Pancreas (tissue), 10 donors: ENCODE measurements around the gene NHSL1. TPM values are rescaled to one million over a fixed set of nuclear protein-coding genes. Genes with fewer than 3 reads are reported as not detected.

ENCODE experiments used
- ATAC-seq, 4 donors: fragments of 200-7000 bp; cut with Tn5 transposase; one replicate each; pipeline versions ENCODE4 v1.8.0 to v1.9.1; 2020; ENCODE audit warnings: mild to moderate bottlenecking in 4 of 4, moderate library complexity in 4 of 4
- DNase-seq, 6 donors: peaks; one replicate each; pipeline ENCODE4 v3.0.0-alpha.2; 2020
- FAIRE-seq: peaks from 2 replicates; lab custom pipeline; 2012; peaks lifted over from hg19 to GRCh38; lab: Jason Lieb, UNC
- H3K27ac ChIP-seq, 4 donors: fragments of 200-600 bp; sonication (generic); 1 replicate in 3 of 4; 2 replicates in 1 of 4; pipeline versions ENCODE4 v1.5.0 to v1.8.0; 2020
- H3K27me3 ChIP-seq, 4 donors: fragments of 200-600 bp; one replicate each; pipeline ENCODE4 v1.8.0; 2021
- H3K36me3 ChIP-seq, 3 donors: fragments of 200-600 bp; sonication (generic) in 1 of 3; one replicate each; pipeline versions ENCODE4 v1.5.0 to v1.8.0; 2020 to 2021
- H3K4me1 ChIP-seq, 3 donors: fragments of 200-600 bp; one replicate each; pipeline ENCODE4 v1.8.0; 2021
- H3K4me3 ChIP-seq, 4 donors: fragments of 200-600 bp; sonication (generic) in 2 of 4; one replicate each; pipeline versions ENCODE4 v1.5.0 to v1.8.0; 2020 to 2021
- H3K9me3 ChIP-seq, 4 donors: fragments of 200-600 bp; one replicate each; pipeline ENCODE4 v1.8.0; 2021
- CTCF ChIP-seq, 4 donors: fragments of 200-600 bp; sonication (generic) in 3 of 4; IDR thresholded peaks; one replicate each; pipeline versions ENCODE4 v1.5.0 to v1.8.0; 2021; ENCODE audit warnings: antibody characterized with exemption in 4 of 4
- WGBS, 2 donors: extraction: QIAGEN DNeasy Blood & Tissue Kit; methylation state at CpG; one replicate each; pipeline ENCODE4 v1.1.7; 2013; 5-methylcytosine and 5-hydroxymethylcytosine counted together
- intact Hi-C, 3 donors: fragments of 100-400 bp; cut with DNase I; formaldehyde crosslinking; loops; one replicate each; pipeline versions ENCODE4 v1.11.1 to v1.14.2; 2022
- polyA plus RNA-seq, 2 donors: library from polyadenylated mRNA; stranded (reverse); fragments of 200-250 nt; gene quantifications; one replicate each; pipeline ENCODE4 v1.2.3, GENCODE V29; 2013
- total RNA-seq, 6 donors: library from RNA; stranded (reverse); fragmentation: NEBNext Ultra II Directional in 4 of 6; extraction: Animal tissue kit (Norgen Biotek cat#: 25700) in 4 of 6; gene quantifications; one replicate each; pipeline versions ENCODE4 v1.2.1 to v1.2.4, GENCODE V29; 2021 to 2023
- donor health status: healthy with polysubstance abuse.
- donor health status: DM: no; HTN: no; CAD: no; lungs with moderate emphysema.
- donor health status: DM: no; HTN: no; CAD: no.
- donor health status: control.
- donor health status: control.
- donor health status: Bipolar disorder and iron deficiency.
- donor health status: DM: yes; HTN: yes; CAD: no.
- donor health status: DM: no; HTN: no; CAD: no.
- donor health status: DM: no; HTN: no; CAD: no.
- donor health status: DM: yes; HTN: yes; CAD: no.

Gene NHSL1
- total and polyA plus RNA-seq, 8 donors = 3.5 to 16.3 (median 8.9) TPM

DNA sequence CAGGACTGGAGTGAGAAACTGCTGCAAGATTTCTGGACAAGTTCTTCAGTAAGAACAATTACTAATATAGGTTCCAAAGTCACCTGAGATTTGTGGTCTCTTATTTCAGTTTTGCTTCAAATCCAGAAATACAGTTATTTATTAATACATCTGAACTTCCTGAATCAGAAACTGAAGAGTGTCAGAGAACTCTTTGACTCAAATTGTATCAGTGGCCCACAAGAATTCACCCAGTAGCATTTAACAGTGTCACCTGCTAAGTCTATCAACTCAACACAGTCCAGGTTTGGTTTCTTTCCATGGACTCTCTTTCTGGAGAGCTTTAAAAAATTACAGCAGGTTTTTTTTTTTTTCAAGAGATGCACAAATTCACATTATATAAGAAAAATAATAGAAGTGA is 18.8 kb upstream of the NHSL1 start:
- no peak overlapping the region for H3K4me3 ChIP-seq
- ATAC-seq = no peak
- no peak overlapping the region for H3K27ac ChIP-seq
- intact Hi-C loops = loop anchor here in 1 of 3 donors (5.0 kb wide), 1 partner anchor 86 kb away; no protein-coding TSS in a partner anchor
- no peaks in the 10 kb centered on the region for H3K36me3 ChIP-seq
- TF ChIP-seq CTCF (IDR thresholded peaks at IDR 0.05) = no peak
- no peaks in the 10 kb centered on the region for H3K27me3 ChIP-seq
- no peak for FAIRE-seq
- no peaks in the 10 kb centered on the region for H3K4me1 ChIP-seq
- H3K9me3 ChIP-seq = no peaks in the 10 kb centered on the region
- DNase-seq = no peak

DNA sequence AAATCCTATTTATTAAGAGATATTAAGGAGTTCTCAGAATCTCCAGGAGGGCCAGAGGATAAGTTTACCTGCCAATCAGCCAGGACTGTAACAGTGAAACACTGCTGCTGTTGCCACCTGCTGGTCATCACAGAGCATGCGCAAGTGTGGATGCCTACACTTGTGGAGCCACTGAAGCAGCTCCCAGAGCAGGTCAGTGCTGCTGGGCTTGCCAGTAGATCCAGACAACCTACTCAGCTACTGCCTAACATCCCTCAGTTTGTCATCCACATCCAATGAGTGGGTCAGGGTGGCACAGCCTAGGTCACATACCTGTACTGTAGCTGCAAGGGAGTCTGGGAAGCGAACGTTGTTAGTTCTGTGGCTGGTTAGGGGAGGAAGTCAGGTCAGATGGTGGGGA is 18.3 kb upstream of the NHSL1 start:
- no peaks in the 10 kb centered on the region for H3K9me3 ChIP-seq
- FAIRE-seq = no peak
- peak; percentile 30 to 36 (median 32) for TF ChIP-seq CTCF (IDR thresholded peaks at IDR 0.05)
- H3K36me3 ChIP-seq = no peaks in the 10 kb centered on the region
- H3K27ac ChIP-seq = no peak overlapping the region
- no peak overlapping the region for H3K4me3 ChIP-seq
- ATAC-seq = peak in 3 of 4 donors; percentile 63 to 85 (median 85)
- intact Hi-C loops = loop anchor here in 1 of 3 donors (5.0 kb wide), 1 partner anchor 85 kb away; no protein-coding TSS in a partner anchor
- WGBS, 2 donors = 93 to 95% methylated on average over 3 of the region's 3 CpGs
- no peaks in the 10 kb centered on the region for H3K27me3 ChIP-seq
- H3K4me1 ChIP-seq = no peaks in the 10 kb centered on the region
- DNase-seq = peak in 2 of 6 donors; percentile 33 to 48

GRCh38 chr6:138515657-138516248 is 16.5 kb upstream of the NHSL1 start:
- Histone ChIP-seq H3K9me3 (no peaks in the 10 kb centered on the region), H3K4me3 (no peak overlapping the region), H3K27me3 (no peaks in the 10 kb centered on the region), H3K36me3 (no peaks in the 10 kb centered on the region), H3K4me1 (no peaks in the 10 kb centered on the region), H3K27ac (no peak overlapping the region)
- 89 to 90% methylated on average over 12 of the region's 12 CpGs for WGBS, 2 donors
- TF ChIP-seq CTCF (IDR thresholded peaks at IDR 0.05) = no peak
- DNase-seq = no peak
- ATAC-seq = no peak
- FAIRE-seq = no peak
- intact Hi-C loops = loop anchor here in 1 of 3 donors (5.0 kb wide), 1 partner anchor 83 kb away; no protein-coding TSS in a partner anchor

GRCh38 chr6:138514860-138515540 is 15.7 kb upstream of the NHSL1 start:
- TF ChIP-seq CTCF (IDR thresholded peaks at IDR 0.05) = no peak
- Histone ChIP-seq H3K27ac (no peak overlapping the region), H3K36me3 (no peaks in the 10 kb centered on the region), H3K27me3 (no peaks in the 10 kb centered on the region), H3K9me3 (no peaks in the 10 kb centered on the region), H3K4me3 (no peak overlapping the region), H3K4me1 (no peaks in the 10 kb centered on the region)
- DNase-seq (no peak), FAIRE-seq (no peak), ATAC-seq (no peak)
- intact Hi-C loops = loop anchor here in 2 of 3 donors (5.0 kb wide), 1 partner anchor 83 kb away; no protein-coding TSS in a partner anchor
- WGBS, 2 donors = 86 to 89% methylated on average over 9 of the region's 9 CpGs

GRCh38 chr6:138512609-138513008 is 13.3 kb upstream of the NHSL1 start:
- no peak for FAIRE-seq
- ATAC-seq = no peak

More at GRCh38 chr6:138512609-138513008, 13.3 kb upstream of the NHSL1 start:
- H3K27ac ChIP-seq = no peak overlapping the region
- H3K27me3 ChIP-seq = no peaks in the 10 kb centered on the region
- intact Hi-C loops = loop anchor here in 1 of 3 donors (5.0 kb wide), 1 partner anchor 80 kb away; no protein-coding TSS in a partner anchor
- no peak for DNase-seq
- no peaks in the 10 kb centered on the region for H3K36me3 ChIP-seq
- no peak for TF ChIP-seq CTCF (IDR thresholded peaks at IDR 0.05)
- H3K4me3 ChIP-seq = no peak overlapping the region
- H3K4me1 ChIP-seq = peaks cover 11 to 14% (median 12%) of the 10 kb centered on the region in 3 donors
- H3K9me3 ChIP-seq = no peaks in the 10 kb centered on the region
- 75 to 84% methylated on average over 8 of the region's 8 CpGs for WGBS, 2 donors
